IPS DF 6.9 (cell line): ENCODE results near the gene TMEM59.
"Not testable (repeated sequence)": the region's sequence is repeated elsewhere in the genome, so short reads cannot be mapped to it uniquely, and the experiment has no call there.

Experiments
- DNase-seq: peaks from one replicate; pipeline ENCODE4 v3.0.0-alpha.2; 2013; ENCODE audit warnings: low read depth, low spot score
- H3K27ac ChIP-seq: one replicate; pipeline ENCODE4 v1.5.1; 2013; ENCODE audit warnings: low read length, control low read depth
- H3K27me3 ChIP-seq: 2 replicates; pipeline ENCODE4 v1.6.1; 2013; ENCODE audit warnings: mild to moderate bottlenecking, low read length; ENCODE audit not compliant: control insufficient read depth, insufficient read depth
- H3K36me3 ChIP-seq: 2 replicates; pipeline ENCODE4 v1.6.1; 2013; ENCODE audit warnings: low read length; ENCODE audit not compliant: control insufficient read depth, insufficient read depth
- H3K4me1 ChIP-seq: 2 replicates; pipeline ENCODE4 v1.6.1; 2013; ENCODE audit warnings: low read length; ENCODE audit not compliant: control insufficient read depth, insufficient read depth
- H3K4me3 ChIP-seq: 2 replicates; pipeline ENCODE4 v1.5.1; 2013; ENCODE audit warnings: mild to moderate bottlenecking, low read length
- H3K9me3 ChIP-seq: 2 replicates; pipeline ENCODE4 v1.6.1; 2013; ENCODE audit warnings: low read length, inconsistent platforms; ENCODE audit not compliant: control insufficient read depth, insufficient read depth
- WGBS: extraction: QIAGEN DNeasy Blood & Tissue Kit; methylation state at CpG from one replicate; pipeline ENCODE4 v1.1.7; 2013; ENCODE audit warnings: mixed read lengths, missing lambda C conversion rate; ENCODE audit not compliant: insufficient read length, insufficient coverage; 5-methylcytosine and 5-hydroxymethylcytosine counted together

TMEM59 gene

GRCh38 chr1:54053745-54054437 lies 887 bp upstream of the TMEM59 start:
- Histone ChIP-seq H3K4me1 (no peaks in the 10 kb centered on the region), H3K36me3 (no peaks in the 10 kb centered on the region), H3K27ac (no peak overlapping the region), H3K9me3 (no peaks in the 10 kb centered on the region), H3K4me3 (peak overlapping the region; percentile 98), H3K27me3 (no peaks in the 10 kb centered on the region)
- WGBS, result no CpG with 5 or more reads among the region's 21 CpGs
- no peak for DNase-seq

- H3K27me3 ChIP-seq, result no peaks in the 10 kb centered on the region
- no peak for DNase-seq
- peak overlapping the region; percentile 98 for H3K4me3 ChIP-seq
- H3K27ac ChIP-seq, result no peak overlapping the region
- H3K9me3 ChIP-seq, result no peaks in the 10 kb centered on the region
- no peaks in the 10 kb centered on the region for H3K4me1 ChIP-seq
- H3K36me3 ChIP-seq, result no peaks in the 10 kb centered on the region
- WGBS, result no CpG with 5 or more reads among the region's 23 CpGs
Measured at GRCh38 chr1:54052431-54052933, 522 bp downstream of the TMEM59 start.

- Histone ChIP-seq H3K9me3 (no peaks in the 10 kb centered on the region), H3K27me3 (no peaks in the 10 kb centered on the region), H3K4me3 (peak overlapping the region; percentile 98; the same call in 1 of the 2 replicates), H3K36me3 (no peaks in the 10 kb centered on the region), H3K27ac (no peak overlapping the region), H3K4me1 (no peaks in the 10 kb centered on the region)
- DNase-seq, result no peak
- no CpG with 5 or more reads among the region's 8 CpGs for whole genome bisulfite sequencing
Measured at GRCh38 chr1:54051933-54052430, 1.0 kb downstream of the TMEM59 start.

GRCh38 chr1:54050435-54050834 lies 2.6 kb downstream of the TMEM59 start:
- H3K4me1 ChIP-seq, H3K9me3 ChIP-seq, H3K36me3 ChIP-seq, H3K4me3 ChIP-seq, DNase-seq, H3K27me3 ChIP-seq, H3K27ac ChIP-seq: not testable (repeated sequence)
- no CpG with 5 or more reads among the region's 12 CpGs for WGBS

- no peak for DNase-seq
- Histone ChIP-seq H3K36me3 (no peaks in the 10 kb centered on the region), H3K4me1 (no peaks in the 10 kb centered on the region), H3K4me3 (no peak overlapping the region), H3K9me3 (no peaks in the 10 kb centered on the region), H3K27me3 (no peaks in the 10 kb centered on the region), H3K27ac (no peak overlapping the region)
- no CpG with 5 or more reads among the region's 5 CpGs for whole genome bisulfite sequencing
Measured at GRCh38 chr1:54047384-54048305, 5.4 kb downstream of the TMEM59 start.

- Histone ChIP-seq H3K4me1 (no peaks in the 10 kb centered on the region), H3K9me3 (no peaks in the 10 kb centered on the region), H3K27ac (no peak overlapping the region), H3K4me3 (no peak overlapping the region), H3K27me3 (no peaks in the 10 kb centered on the region), H3K36me3 (no peaks in the 10 kb centered on the region)
- WGBS, result 100% methylated on average over 1 of the region's 7 CpGs
- no peak for DNase-seq
Measured at GRCh38 chr1:54046671-54047383, 6.2 kb downstream of the TMEM59 start.

GRCh38 chr1:54045496-54045895 lies 7.5 kb downstream of the TMEM59 start:
- H3K27ac ChIP-seq, result no peak overlapping the region
- H3K36me3 ChIP-seq, result no peaks in the 10 kb centered on the region
- no CpG with 5 or more reads among the region's 2 CpGs for WGBS
- H3K4me3 ChIP-seq, result no peak overlapping the region
- DNase-seq, result no peak
- no peaks in the 10 kb centered on the region for H3K4me1 ChIP-seq
- H3K9me3 ChIP-seq, result no peaks in the 10 kb centered on the region
- H3K27me3 ChIP-seq, result no peaks in the 10 kb centered on the region

- no CpG with 5 or more reads among the region's 1 CpG for WGBS
- H3K4me1 ChIP-seq, result no peaks in the 10 kb centered on the region
- H3K27ac ChIP-seq, result no peak overlapping the region
- H3K27me3 ChIP-seq, result no peaks in the 10 kb centered on the region
- H3K36me3 ChIP-seq, result no peaks in the 10 kb centered on the region
- H3K4me3 ChIP-seq, result no peak overlapping the region
- no peaks in the 10 kb centered on the region for H3K9me3 ChIP-seq
- DNase-seq, result no peak
Measured at GRCh38 chr1:54041806-54042205, 11.2 kb downstream of the TMEM59 start.

- H3K4me1 ChIP-seq, result no peaks in the 10 kb centered on the region
- no peaks in the 10 kb centered on the region; the same call in 1 of the 2 replicates for H3K36me3 ChIP-seq
- H3K9me3 ChIP-seq, result no peaks in the 10 kb centered on the region
- H3K27me3 ChIP-seq, result no peaks in the 10 kb centered on the region
- no peak overlapping the region for H3K27ac ChIP-seq
- no peak overlapping the region for H3K4me3 ChIP-seq
- DNase-seq, result no peak
Measured at GRCh38 chr1:54037476-54037875, 15.5 kb downstream of the TMEM59 start.
